Esophagus muscularis mucosa (tissue), 3 donors: ENCODE measurements around the gene MYO15B.

ENCODE experiments used
- CTCF ChIP-seq, 3 experiments: fragments of 200-600 bp in 2 of 3; fragments of 450-650 bp in 1 of 3; sonication (generic) in 2 of 3; IDR thresholded peaks; one replicate each; pipeline ENCODE4 v1.5.1; 2017 to 2019; ENCODE audit warnings: antibody characterized with exemption in 3 of 3, mild to moderate bottlenecking in 2 of 3, moderate library complexity in 1 of 3
- POLR2A ChIP-seq: fragments of 450-650 bp; IDR thresholded peaks from one replicate; pipeline ENCODE4 v1.6.1; 2017; ENCODE audit warnings: antibody characterized with exemption, moderate library complexity, mild to moderate bottlenecking, low read depth
- POLR2AphosphoS5 ChIP-seq, 2 donors: sonication (generic); formaldehyde crosslinking; IDR thresholded peaks; one replicate each; pipeline ENCODE4 v1.6.1; 2017; ENCODE audit warnings: antibody characterized with exemption in 2 of 2

GRCh38 chr17:75614556-75615270 lies 27.1 kb downstream of the MYO15B start:
- TF ChIP-seq CTCF (IDR thresholded peaks at IDR 0.05): no peak
- TF ChIP-seq POLR2A: no peak
- TF ChIP-seq POLR2AphosphoS5 (IDR thresholded peaks at IDR 0.05): no peak
